Mammary epithelial cell (primary cell): ENCODE results near the gene CYP27C1.

Source experiments
- EZH2 ChIP-seq: IDR thresholded peaks from 2 replicates; pipeline ENCODE4 v1.6.1; 2012; ENCODE audit warnings: low read length, inconsistent platforms, borderline replicate concordance
- TF ChIP-seq, protein P1 (sequence below), 2 donors: IDR thresholded peaks in 1 of 2; conservative IDR thresholded peaks in 1 of 2; 2 replicates each; pipeline ENCODE4 v1.5.1; 2011 to 2012; ENCODE audit warnings: inconsistent platforms in 2 of 2, low read length in 2 of 2, mild to moderate bottlenecking in 2 of 2, control low read depth in 1 of 2, low read depth in 1 of 2; ENCODE audit not compliant: insufficient read depth in 1 of 2; ENCODE audit errors: extremely low read depth in 1 of 2

DNA sequence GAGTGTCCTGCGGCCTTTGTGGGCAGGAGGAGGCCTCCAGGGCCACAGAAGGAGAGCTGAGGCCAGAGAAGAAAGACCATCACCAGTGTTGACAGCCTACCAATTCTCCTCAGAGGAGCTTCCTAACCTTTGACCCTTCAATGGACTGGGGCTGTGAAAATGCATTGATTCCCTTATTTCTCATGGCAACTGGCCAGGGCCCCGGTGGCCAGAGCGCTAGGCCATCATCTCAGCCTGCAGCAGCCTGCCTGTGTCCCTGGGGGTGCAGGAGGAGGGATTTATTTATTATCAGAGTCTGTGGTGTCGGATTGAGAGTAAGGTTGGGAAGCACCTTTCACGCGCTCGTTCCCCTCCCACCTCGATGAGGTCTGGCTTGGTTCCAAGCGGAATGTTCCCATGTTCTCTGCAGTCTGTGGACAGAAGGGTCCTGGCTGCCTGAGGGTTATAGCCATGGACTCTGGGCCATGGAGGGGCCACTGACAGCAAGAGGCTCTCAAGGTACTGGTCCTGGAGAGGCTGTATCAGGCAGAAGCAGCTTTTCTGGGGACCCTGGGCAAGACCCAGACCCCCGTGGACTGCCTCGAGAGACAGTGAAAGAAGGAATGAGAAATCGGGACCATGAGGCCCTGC, 53.8 kb downstream of the CYP27C1 start:
- TF ChIP-seq, protein P1, sequence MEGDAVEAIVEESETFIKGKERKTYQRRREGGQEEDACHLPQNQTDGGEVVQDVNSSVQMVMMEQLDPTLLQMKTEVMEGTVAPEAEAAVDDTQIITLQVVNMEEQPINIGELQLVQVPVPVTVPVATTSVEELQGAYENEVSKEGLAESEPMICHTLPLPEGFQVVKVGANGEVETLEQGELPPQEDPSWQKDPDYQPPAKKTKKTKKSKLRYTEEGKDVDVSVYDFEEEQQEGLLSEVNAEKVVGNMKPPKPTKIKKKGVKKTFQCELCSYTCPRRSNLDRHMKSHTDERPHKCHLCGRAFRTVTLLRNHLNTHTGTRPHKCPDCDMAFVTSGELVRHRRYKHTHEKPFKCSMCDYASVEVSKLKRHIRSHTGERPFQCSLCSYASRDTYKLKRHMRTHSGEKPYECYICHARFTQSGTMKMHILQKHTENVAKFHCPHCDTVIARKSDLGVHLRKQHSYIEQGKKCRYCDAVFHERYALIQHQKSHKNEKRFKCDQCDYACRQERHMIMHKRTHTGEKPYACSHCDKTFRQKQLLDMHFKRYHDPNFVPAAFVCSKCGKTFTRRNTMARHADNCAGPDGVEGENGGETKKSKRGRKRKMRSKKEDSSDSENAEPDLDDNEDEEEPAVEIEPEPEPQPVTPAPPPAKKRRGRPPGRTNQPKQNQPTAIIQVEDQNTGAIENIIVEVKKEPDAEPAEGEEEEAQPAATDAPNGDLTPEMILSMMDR (conservative IDR thresholded peaks at IDR 0.05 in 1 of 2, IDR thresholded peaks at IDR 0.05 in 1 of 2; ENCODE audit: extremely low read depth in 1 of 2, insufficient read depth in 1 of 2, low read depth in 1 of 2, low read length in 2 of 2), result no peak
- no peak for TF ChIP-seq EZH2
